Panc1 (cell line): ENCODE results near the gene RPL23. TPM values are rescaled to one million over a fixed set of nuclear protein-coding genes. Genes with fewer than 3 reads are reported as not detected.

ENCODE experiments used
- ATAC-seq: fragments of 200-7000 bp; cut with Tn5 transposase; 2 replicates; pipeline ENCODE4 v1.9.1; 2020; ENCODE audit warnings: mild to moderate bottlenecking, moderate library complexity
- BruUV-seq: library from RNA; stranded (reverse); fragments of 400-500 nt; replicated peaks from 2 replicates; lab custom pipeline; 2021; lab: Mats Ljungman, UMichigan
- CTCF ChIA-PET: fragments of 300-600 bp; sonication (Branson Sonifier 250); formaldehyde crosslinking; loops from one replicate; lab custom pipeline; 2022; ENCODE audit warnings: antibody characterized with exemption; lab: Charles Lee
- POLR2A ChIA-PET: fragments of 300-600 bp; sonication (Branson Sonifier 250); formaldehyde crosslinking; loops from one replicate; lab custom pipeline; 2022; ENCODE audit warnings: antibody characterized with exemption; lab: Charles Lee
- DNase-seq: peaks from one replicate; pipeline ENCODE4 v3.0.0-alpha.2; 2010; ENCODE audit warnings: low read depth, low spot score
- H3K27ac ChIP-seq: 2 replicates; pipeline ENCODE4 v1.5.1; 2011; ENCODE audit warnings: mild to moderate bottlenecking, low read length, inconsistent platforms
- H3K27me3 ChIP-seq: fragments of 200-500 bp; sonication (Bioruptor generic); 2 replicates; pipeline ENCODE4 v1.6.0; 2014; ENCODE audit warnings: low read length, inconsistent platforms; ENCODE audit not compliant: control insufficient read depth, insufficient read depth
- H3K36me3 ChIP-seq: fragments of 200-500 bp; sonication (Bioruptor generic); 2 replicates; pipeline ENCODE4 v1.5.1; 2014; ENCODE audit warnings: inconsistent platforms, mild to moderate bottlenecking, low read length, moderate library complexity; ENCODE audit not compliant: control insufficient read depth, insufficient read depth
- H3K4me1 ChIP-seq: 2 replicates; pipeline ENCODE4 v1.5.1; 2011; ENCODE audit warnings: inconsistent platforms, mild to moderate bottlenecking, low read length, moderate library complexity; ENCODE audit not compliant: control insufficient read depth, insufficient read depth
- H3K4me3 ChIP-seq, 2 experiments: 2 replicates each; pipeline ENCODE4 v1.5.1; 2011 to 2012; ENCODE audit warnings: low read depth in 2 of 2, low read length in 2 of 2, mild to moderate bottlenecking in 2 of 2, inconsistent platforms in 1 of 2, moderate library complexity in 1 of 2
- H3K9me3 ChIP-seq: fragments of 200-500 bp; sonication (Bioruptor generic); 2 replicates; pipeline ENCODE4 v1.5.1; 2014; ENCODE audit warnings: low read depth, mild to moderate bottlenecking, inconsistent platforms, low read length, moderate library complexity; ENCODE audit not compliant: control insufficient read depth, insufficient read depth
- CTCF ChIP-seq: fragments of 450-650 bp; IDR thresholded peaks from 2 replicates; pipeline ENCODE4 v1.5.1; 2017; ENCODE audit warnings: mild to moderate bottlenecking
- POLR2AphosphoS5 ChIP-seq: IDR thresholded peaks from 2 replicates; pipeline ENCODE4 v1.6.1; 2012; ENCODE audit warnings: mild to moderate bottlenecking, low read depth, low read length, moderate library complexity
- REST ChIP-seq, 2 experiments: IDR thresholded peaks; 2 replicates each; pipeline ENCODE4 v1.6.1; 2011 to 2012; ENCODE audit warnings: low read depth in 2 of 2, control low read depth in 1 of 2, low read length in 1 of 2, mild to moderate bottlenecking in 1 of 2, moderate library complexity in 1 of 2; ENCODE audit not compliant: insufficient read depth in 1 of 2
- SIN3A ChIP-seq: IDR thresholded peaks from 2 replicates; pipeline ENCODE4 v1.6.1; 2012; ENCODE audit warnings: low read depth, mild to moderate bottlenecking, low read length, moderate library complexity, borderline replicate concordance; ENCODE audit not compliant: insufficient read depth
- TCF7L2 ChIP-seq: IDR thresholded peaks from 2 replicates; pipeline ENCODE4 v1.6.1; 2011; ENCODE audit warnings: mild to moderate bottlenecking, low read depth, low read length, inconsistent platforms
- in situ Hi-C: cut with HindIII; loops from 2 replicates; pipeline ENCODE4 v1.10.0; 2016; ENCODE audit warnings: low sequenced_read_pairs, low pct_unique_long_range_greater_than_20kb
- intact Hi-C: fragments of 100-400 bp; cut with micrococcal nuclease; formaldehyde crosslinking; loops from one replicate; pipeline ENCODE4 v1.10.0; 2022; ENCODE audit not compliant: unreplicated experiment
- total RNA-seq: library from RNA; stranded (reverse); gene quantifications from one replicate; pipeline ENCODE4 v1.2.1, GENCODE V29; 2021; ENCODE audit not compliant: unreplicated experiment

The RPL23 gene
- total RNA-seq, 1 experiment from 2014 or later, result 649 TPM

- Histone ChIP-seq H3K27me3 (no peaks in the 10 kb centered on the region), H3K9me3 (no peaks in the 10 kb centered on the region), H3K36me3 (no peaks in the 10 kb centered on the region; the same call in 1 of the 2 replicates), H3K4me3 (peak overlapping the region; percentile 66 to 94), H3K27ac (peak overlapping the region; percentile 95), H3K4me1 (peaks cover 10% of the 10 kb centered on the region)
- no peak for DNase-seq
- no peak for ATAC-seq
- BruUV-seq, result TSS peak; percentile 100
- ChIA-PET POLR2A (interaction anchor here (0.5 to 1.6 kb wide), 3 partner anchors 16 to 379 kb away, joined by 4 to 7 read pairs (median 5); a partner anchor contains a TSS), CTCF (no interaction called here)
- intact Hi-C loops, result no loop called here
- TF ChIP-seq TCF7L2 (0 out of 2 replicates have a peak, but pooled peaks have one; percentile 1), POLR2AphosphoS5 (no peak), CTCF (no peak)
- in situ Hi-C loops, result no loop called here
Observed at GRCh38 chr17:38825762-38826247, 27.7 kb downstream of the RPL23 start.

- Histone ChIP-seq H3K4me3 (peak within 1 kb of the TSS; percentile 66 to 94), H3K27me3 (no peaks in the 10 kb centered on the region), H3K36me3 (peaks cover 1% of the 10 kb centered on the region), H3K9me3 (no peaks in the 10 kb centered on the region), H3K27ac (peak within 1 kb of the TSS; percentile 95), H3K4me1 (peaks cover 10% of the 10 kb centered on the region)
- ChIA-PET POLR2A (interaction anchor here (0.5 to 1.6 kb wide), 3 partner anchors 16 to 380 kb away, joined by 4 to 7 read pairs (median 5); a partner anchor contains a TSS), CTCF (interaction anchor here (0.5 kb wide), 1 partner anchor 37 kb away, joined by 6 read pairs; no protein-coding TSS in a partner anchor)
- BruUV-seq, result TSS peak; percentile 93
- in situ Hi-C loops, result no loop called here
- peak; percentile 88 for TF ChIP-seq POLR2AphosphoS5
- TF ChIP-seq CTCF, result no peak
- peak; percentile 66; the same call in 1 of the 2 replicates for TF ChIP-seq SIN3A
- no peak for TF ChIP-seq REST (IDR thresholded peaks at IDR 0.05; ENCODE audit: insufficient read depth in 1 of 2, low read depth in 2 of 2, low read length in 1 of 2)
- TF ChIP-seq TCF7L2, result 0 out of 2 replicates have a peak, but pooled peaks have one; percentile 30
- ATAC-seq, result peak; percentile 92
- intact Hi-C loops, result no loop called here
- DNase-seq, result peak; percentile 84
Observed at GRCh38 chr17:38824899-38825761, 28.4 kb downstream of the RPL23 start, which contains the start of gene CWC25. Gene CWC25, minus strand, starts transcription at chr17:38825321. Its CDS starts 138 bp downstream, at chr17:38825183.
